Panc1 (cell line): ENCODE results near the gene HYDIN. TPM values are rescaled to one million over a fixed set of nuclear protein-coding genes. Genes with fewer than 3 reads are reported as not detected.
"Not testable (repeated sequence)": the region's sequence is repeated elsewhere in the genome, so short reads cannot be mapped to it uniquely, and the experiment has no call there.

Experiments used
- ATAC-seq: fragments of 200-7000 bp; cut with Tn5 transposase; 2 replicates; pipeline ENCODE4 v1.9.1; 2020; ENCODE audit warnings: mild to moderate bottlenecking, moderate library complexity
- BruUV-seq: library from RNA; stranded (reverse); fragments of 400-500 nt; replicated peaks from 2 replicates; lab custom pipeline; 2021; lab: Mats Ljungman, UMichigan
- CTCF ChIA-PET: fragments of 300-600 bp; sonication (Branson Sonifier 250); formaldehyde crosslinking; loops from one replicate; lab custom pipeline; 2022; ENCODE audit warnings: antibody characterized with exemption; lab: Charles Lee
- POLR2A ChIA-PET: fragments of 300-600 bp; sonication (Branson Sonifier 250); formaldehyde crosslinking; loops from one replicate; lab custom pipeline; 2022; ENCODE audit warnings: antibody characterized with exemption; lab: Charles Lee
- DNase-seq: peaks from one replicate; pipeline ENCODE4 v3.0.0-alpha.2; 2010; ENCODE audit warnings: low read depth, low spot score
- H3K27ac ChIP-seq: 2 replicates; pipeline ENCODE4 v1.5.1; 2011; ENCODE audit warnings: mild to moderate bottlenecking, low read length, inconsistent platforms
- H3K27me3 ChIP-seq: fragments of 200-500 bp; sonication (Bioruptor generic); 2 replicates; pipeline ENCODE4 v1.6.0; 2014; ENCODE audit warnings: low read length, inconsistent platforms; ENCODE audit not compliant: control insufficient read depth, insufficient read depth
- H3K36me3 ChIP-seq: fragments of 200-500 bp; sonication (Bioruptor generic); 2 replicates; pipeline ENCODE4 v1.5.1; 2014; ENCODE audit warnings: inconsistent platforms, mild to moderate bottlenecking, low read length, moderate library complexity; ENCODE audit not compliant: control insufficient read depth, insufficient read depth
- H3K4me1 ChIP-seq: 2 replicates; pipeline ENCODE4 v1.5.1; 2011; ENCODE audit warnings: inconsistent platforms, mild to moderate bottlenecking, low read length, moderate library complexity; ENCODE audit not compliant: control insufficient read depth, insufficient read depth
- H3K4me3 ChIP-seq, 2 experiments: 2 replicates each; pipeline ENCODE4 v1.5.1; 2011 to 2012; ENCODE audit warnings: low read depth in 2 of 2, low read length in 2 of 2, mild to moderate bottlenecking in 2 of 2, inconsistent platforms in 1 of 2, moderate library complexity in 1 of 2
- H3K9me3 ChIP-seq: fragments of 200-500 bp; sonication (Bioruptor generic); 2 replicates; pipeline ENCODE4 v1.5.1; 2014; ENCODE audit warnings: low read depth, mild to moderate bottlenecking, inconsistent platforms, low read length, moderate library complexity; ENCODE audit not compliant: control insufficient read depth, insufficient read depth
- in situ Hi-C: cut with HindIII; loops from 2 replicates; pipeline ENCODE4 v1.10.0; 2016; ENCODE audit warnings: low sequenced_read_pairs, low pct_unique_long_range_greater_than_20kb
- intact Hi-C: fragments of 100-400 bp; cut with micrococcal nuclease; formaldehyde crosslinking; loops from one replicate; pipeline ENCODE4 v1.10.0; 2022; ENCODE audit not compliant: unreplicated experiment
- total RNA-seq: library from RNA; stranded (reverse); gene quantifications from one replicate; pipeline ENCODE4 v1.2.1, GENCODE V29; 2021; ENCODE audit not compliant: unreplicated experiment

HYDIN gene
- total RNA-seq, 1 experiment from 2014 or later: 0.80 TPM

DNA sequence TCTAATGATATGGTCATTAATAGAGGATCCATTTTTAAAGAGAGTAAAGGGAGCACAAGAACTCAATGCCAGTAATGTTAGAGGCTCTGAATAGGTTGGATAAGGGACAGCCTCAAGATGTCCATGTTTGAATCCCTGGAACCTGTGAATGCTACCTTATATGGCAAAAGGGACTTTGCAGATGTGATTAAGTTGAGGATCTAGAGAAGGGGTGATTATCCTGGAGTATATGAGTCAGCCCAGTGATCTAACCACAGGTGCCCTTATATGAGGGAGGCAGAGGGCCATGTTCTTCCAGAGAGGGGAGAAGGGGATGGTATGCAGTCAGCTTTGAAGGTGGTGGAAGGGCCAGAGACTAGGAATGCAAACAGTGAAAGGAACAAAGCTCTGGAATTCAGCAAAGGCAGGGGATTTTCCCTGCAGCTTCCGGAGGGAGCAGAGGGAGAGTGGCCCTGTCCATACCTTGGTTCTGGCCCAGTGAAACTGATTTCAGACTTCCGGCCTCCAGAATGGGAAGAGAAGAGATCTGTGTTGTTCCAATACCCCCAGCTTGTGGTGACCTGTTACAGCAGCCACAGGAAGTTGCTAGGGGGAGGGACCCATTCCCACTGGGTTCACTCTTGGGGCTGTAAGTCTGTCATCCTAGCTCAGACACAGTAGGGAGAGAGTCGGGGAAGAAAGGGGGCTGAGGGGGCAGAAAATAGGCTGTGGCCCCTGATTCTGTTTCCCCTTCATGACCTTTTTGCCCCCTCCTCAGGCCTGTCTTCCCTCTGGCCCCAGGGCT, 220.9 kb downstream of the HYDIN start:
- H3K9me3 ChIP-seq, H3K36me3 ChIP-seq, H3K27me3 ChIP-seq, ATAC-seq, in situ Hi-C loops, H3K4me1 ChIP-seq, H3K4me3 ChIP-seq, BruUV-seq, H3K27ac ChIP-seq, POLR2A ChIA-PET, DNase-seq, intact Hi-C loops, CTCF ChIA-PET: not testable (repeated sequence)

GRCh38 chr16:71006516-71006915, 224.0 kb downstream of the HYDIN start:
- POLR2A ChIA-PET, intact Hi-C loops, in situ Hi-C loops, H3K4me3 ChIP-seq, H3K27ac ChIP-seq, BruUV-seq, H3K9me3 ChIP-seq, H3K27me3 ChIP-seq, H3K36me3 ChIP-seq, CTCF ChIA-PET, H3K4me1 ChIP-seq, DNase-seq: not testable (repeated sequence)
- ATAC-seq: peak; percentile 62; the same call in 1 of the 2 replicates

DNA sequence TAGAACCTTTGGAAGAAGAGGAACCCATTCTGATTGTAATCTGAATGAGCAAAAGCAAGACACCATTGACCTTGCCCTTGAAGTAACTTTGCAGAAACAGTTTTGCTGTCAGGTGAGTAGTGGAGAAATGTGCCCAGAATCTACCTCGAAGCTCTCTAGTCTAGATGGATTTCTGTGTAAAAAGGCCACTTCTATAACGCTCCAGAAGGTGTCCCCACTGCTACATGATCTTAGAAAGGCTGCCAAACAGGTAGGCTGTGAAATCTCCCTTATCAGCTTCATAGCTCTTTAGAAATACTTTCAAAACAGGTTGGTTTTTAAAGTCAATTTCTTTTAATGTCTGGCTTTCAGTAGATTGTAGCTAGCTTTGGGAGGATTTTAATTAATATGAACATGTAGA, 230.8 kb downstream of the HYDIN start:
- ATAC-seq: peak; percentile 60; the same call in 1 of the 2 replicates
- in situ Hi-C loops, H3K4me1 ChIP-seq, BruUV-seq, H3K4me3 ChIP-seq, H3K27ac ChIP-seq, DNase-seq, H3K27me3 ChIP-seq, H3K36me3 ChIP-seq, H3K9me3 ChIP-seq, CTCF ChIA-PET, intact Hi-C loops, POLR2A ChIA-PET: not testable (repeated sequence)

GRCh38 chr16:70995799-70996198, 234.7 kb downstream of the HYDIN start:
- CTCF ChIA-PET, H3K4me3 ChIP-seq, H3K36me3 ChIP-seq, DNase-seq, ATAC-seq, H3K27me3 ChIP-seq, H3K9me3 ChIP-seq, in situ Hi-C loops, POLR2A ChIA-PET, intact Hi-C loops, BruUV-seq, H3K27ac ChIP-seq, H3K4me1 ChIP-seq: not testable (repeated sequence)

DNA sequence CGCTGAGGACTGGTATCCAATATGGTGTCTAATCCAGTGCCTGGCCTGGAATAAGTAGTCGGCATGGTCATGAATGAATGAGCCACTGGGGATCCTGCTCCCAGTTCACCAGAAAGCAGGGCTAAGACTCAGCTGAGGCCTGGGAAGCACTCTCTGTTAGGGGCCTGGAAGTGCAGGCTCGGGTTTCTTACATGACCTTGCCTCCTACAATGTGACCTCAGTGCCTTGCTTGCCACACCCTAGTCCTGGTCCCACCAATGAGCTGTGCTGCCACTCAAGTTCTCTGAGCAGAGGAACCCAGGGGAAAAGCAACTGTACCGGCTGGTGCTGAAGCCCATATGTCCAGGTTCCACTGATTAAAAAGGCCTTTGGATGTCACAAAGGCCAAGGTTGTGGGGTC, 238.0 kb downstream of the HYDIN start:
- CTCF ChIA-PET, POLR2A ChIA-PET, intact Hi-C loops, H3K4me1 ChIP-seq, ATAC-seq, H3K27me3 ChIP-seq, BruUV-seq, in situ Hi-C loops, DNase-seq, H3K9me3 ChIP-seq, H3K4me3 ChIP-seq, H3K27ac ChIP-seq, H3K36me3 ChIP-seq: not testable (repeated sequence)

- in situ Hi-C loops, CTCF ChIA-PET: not testable (repeated sequence)
These were observed 243.4 kb downstream of the HYDIN start for GRCh38 chr16:70987019-70987715.

GRCh38 chr16:70984675-70985074, 245.8 kb downstream of the HYDIN start:
- intact Hi-C loops, H3K27ac ChIP-seq, in situ Hi-C loops, H3K4me3 ChIP-seq, POLR2A ChIA-PET, CTCF ChIA-PET, H3K36me3 ChIP-seq, H3K27me3 ChIP-seq, BruUV-seq, DNase-seq, ATAC-seq, H3K9me3 ChIP-seq, H3K4me1 ChIP-seq: not testable (repeated sequence)

More at GRCh38 chr16:70987019-70987715, 243.4 kb downstream of the HYDIN start:
- H3K36me3 ChIP-seq, H3K9me3 ChIP-seq, DNase-seq, H3K4me3 ChIP-seq, BruUV-seq, intact Hi-C loops, H3K27me3 ChIP-seq, H3K27ac ChIP-seq, H3K4me1 ChIP-seq, POLR2A ChIA-PET, ATAC-seq: not testable (repeated sequence)
